ENCODE measurements around the gene HMGXB4.

- TF ChIP-seq CTCF (IDR thresholded peaks at IDR 0.05) = no peak
- TF ChIP-seq POLR2A (IDR thresholded peaks at IDR 0.05) = peak in 1 of 2 donors; percentile 64
Measured at GRCh38 chr22:35301372-35301874, 44.1 kb downstream of the HMGXB4 start.
